IMR-90 (cell line): ENCODE results near the gene LRIT2.

Source experiments
- BHLHE40 ChIP-seq: fragments of 150-350 bp; IDR thresholded peaks from 2 replicates; pipeline ENCODE4 v1.6.1; 2016; ENCODE audit warnings: mild to moderate bottlenecking, low read depth, low read length
- CEBPB ChIP-seq: IDR thresholded peaks from 2 replicates; pipeline ENCODE4 v1.6.1; 2012; ENCODE audit warnings: low read depth, low read length, improper control_type of control experiment
- CHD1 ChIP-seq: IDR thresholded peaks from 2 replicates; pipeline ENCODE4 v1.6.1; 2012; ENCODE audit warnings: low read depth, low read length, improper control_type of control experiment
- MAFK ChIP-seq: IDR thresholded peaks from 2 replicates; pipeline ENCODE4 v1.6.1; 2012; ENCODE audit warnings: low read depth, low read length, improper control_type of control experiment
- MAZ ChIP-seq: IDR thresholded peaks from 2 replicates; pipeline ENCODE4 v1.6.1; 2012; ENCODE audit warnings: low read depth, mild to moderate bottlenecking, low read length, improper control_type of control experiment, moderate library complexity, borderline replicate concordance
- MXI1 ChIP-seq: IDR thresholded peaks from 2 replicates; pipeline ENCODE4 v1.6.1; 2012; ENCODE audit warnings: low read depth, mild to moderate bottlenecking, low read length, moderate library complexity, borderline replicate concordance
- NFE2L2 ChIP-seq: fragments of 150-350 bp; IDR thresholded peaks from 2 replicates; pipeline ENCODE4 v1.6.1; 2016; ENCODE audit warnings: low read depth, mild to moderate bottlenecking, low read length
- POLR2A ChIP-seq: IDR thresholded peaks from 2 replicates; pipeline ENCODE4 v1.6.1; 2012; ENCODE audit warnings: mild to moderate bottlenecking, low read depth, low read length
- RAD21 ChIP-seq: IDR thresholded peaks from 2 replicates; pipeline ENCODE4 v1.6.1; 2012; ENCODE audit warnings: low read length, improper control_type of control experiment
- RCOR1 ChIP-seq: IDR thresholded peaks from 2 replicates; pipeline ENCODE4 v1.6.1; 2012; ENCODE audit warnings: mild to moderate bottlenecking, low read length, improper control_type of control experiment; ENCODE audit not compliant: insufficient replicate concordance
- SMC3 ChIP-seq: fragments of 150-350 bp; IDR thresholded peaks from 2 replicates; pipeline ENCODE4 v1.6.1; 2016; ENCODE audit warnings: low read depth, mild to moderate bottlenecking, antibody characterized with exemption, low read length, moderate library complexity
- TF ChIP-seq, protein P1 (sequence below): conservative IDR thresholded peaks from 2 replicates; pipeline ENCODE4 v1.5.1; 2012; ENCODE audit warnings: mild to moderate bottlenecking, low read depth, low read length, improper control_type of control experiment
- TF ChIP-seq, protein P2 (sequence below): fragments of 150-350 bp; IDR thresholded peaks from 2 replicates; pipeline ENCODE4 v1.6.1; 2017; ENCODE audit warnings: mild to moderate bottlenecking, antibody characterized with exemption, low read length, low read depth
- TF ChIP-seq, protein P3 (sequence below): fragments of 150-350 bp; IDR thresholded peaks from 2 replicates; pipeline ENCODE4 v1.6.1; 2016; ENCODE audit warnings: low read depth, mild to moderate bottlenecking, low read length, moderate library complexity, borderline replicate concordance

DNA sequence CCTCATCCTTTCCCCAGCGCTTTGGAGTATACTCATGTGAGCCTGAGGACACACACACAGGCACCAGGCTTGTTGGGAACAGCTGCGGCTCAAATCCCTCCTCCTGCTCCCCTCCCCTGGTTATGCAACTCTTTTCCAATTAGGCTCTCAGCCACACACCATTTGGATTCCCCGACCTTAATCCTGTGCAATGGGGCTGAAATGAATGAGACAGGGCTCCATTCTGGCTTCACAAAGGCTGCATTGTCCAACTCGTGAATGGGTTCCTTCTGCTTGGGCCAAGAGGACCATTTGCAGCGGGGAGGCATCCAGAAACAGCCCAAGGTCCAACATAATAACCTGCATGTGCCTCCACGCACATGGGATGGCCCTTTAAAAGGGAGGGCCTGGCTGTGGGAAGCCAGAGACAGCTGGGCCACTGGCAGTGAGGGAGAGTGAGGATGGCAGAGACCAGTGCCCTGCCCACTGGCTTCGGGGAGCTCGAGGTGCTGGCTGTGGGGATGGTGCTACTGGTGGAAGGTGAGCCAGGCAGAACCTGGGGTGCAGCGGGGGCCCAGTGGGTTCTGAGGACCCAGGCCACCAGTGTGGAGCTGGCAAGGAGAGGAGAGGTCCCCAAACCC is 19.4 kb upstream of the LRIT2 start, which contains the start of gene RGR:
- TF ChIP-seq, protein P1, sequence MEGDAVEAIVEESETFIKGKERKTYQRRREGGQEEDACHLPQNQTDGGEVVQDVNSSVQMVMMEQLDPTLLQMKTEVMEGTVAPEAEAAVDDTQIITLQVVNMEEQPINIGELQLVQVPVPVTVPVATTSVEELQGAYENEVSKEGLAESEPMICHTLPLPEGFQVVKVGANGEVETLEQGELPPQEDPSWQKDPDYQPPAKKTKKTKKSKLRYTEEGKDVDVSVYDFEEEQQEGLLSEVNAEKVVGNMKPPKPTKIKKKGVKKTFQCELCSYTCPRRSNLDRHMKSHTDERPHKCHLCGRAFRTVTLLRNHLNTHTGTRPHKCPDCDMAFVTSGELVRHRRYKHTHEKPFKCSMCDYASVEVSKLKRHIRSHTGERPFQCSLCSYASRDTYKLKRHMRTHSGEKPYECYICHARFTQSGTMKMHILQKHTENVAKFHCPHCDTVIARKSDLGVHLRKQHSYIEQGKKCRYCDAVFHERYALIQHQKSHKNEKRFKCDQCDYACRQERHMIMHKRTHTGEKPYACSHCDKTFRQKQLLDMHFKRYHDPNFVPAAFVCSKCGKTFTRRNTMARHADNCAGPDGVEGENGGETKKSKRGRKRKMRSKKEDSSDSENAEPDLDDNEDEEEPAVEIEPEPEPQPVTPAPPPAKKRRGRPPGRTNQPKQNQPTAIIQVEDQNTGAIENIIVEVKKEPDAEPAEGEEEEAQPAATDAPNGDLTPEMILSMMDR = no peak
- TF ChIP-seq, protein P2, sequence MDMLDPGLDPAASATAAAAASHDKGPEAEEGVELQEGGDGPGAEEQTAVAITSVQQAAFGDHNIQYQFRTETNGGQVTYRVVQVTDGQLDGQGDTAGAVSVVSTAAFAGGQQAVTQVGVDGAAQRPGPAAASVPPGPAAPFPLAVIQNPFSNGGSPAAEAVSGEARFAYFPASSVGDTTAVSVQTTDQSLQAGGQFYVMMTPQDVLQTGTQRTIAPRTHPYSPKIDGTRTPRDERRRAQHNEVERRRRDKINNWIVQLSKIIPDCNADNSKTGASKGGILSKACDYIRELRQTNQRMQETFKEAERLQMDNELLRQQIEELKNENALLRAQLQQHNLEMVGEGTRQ = no peak
- TF ChIP-seq CHD1 (no peak), MAZ (no peak), MXI1 (no peak), POLR2A (no peak), NFE2L2 (no peak), RAD21 (no peak), RCOR1 (no peak), SMC3 (no peak), BHLHE40 (no peak), MAFK (no peak), CEBPB (no peak)
- TF ChIP-seq, protein P3, sequence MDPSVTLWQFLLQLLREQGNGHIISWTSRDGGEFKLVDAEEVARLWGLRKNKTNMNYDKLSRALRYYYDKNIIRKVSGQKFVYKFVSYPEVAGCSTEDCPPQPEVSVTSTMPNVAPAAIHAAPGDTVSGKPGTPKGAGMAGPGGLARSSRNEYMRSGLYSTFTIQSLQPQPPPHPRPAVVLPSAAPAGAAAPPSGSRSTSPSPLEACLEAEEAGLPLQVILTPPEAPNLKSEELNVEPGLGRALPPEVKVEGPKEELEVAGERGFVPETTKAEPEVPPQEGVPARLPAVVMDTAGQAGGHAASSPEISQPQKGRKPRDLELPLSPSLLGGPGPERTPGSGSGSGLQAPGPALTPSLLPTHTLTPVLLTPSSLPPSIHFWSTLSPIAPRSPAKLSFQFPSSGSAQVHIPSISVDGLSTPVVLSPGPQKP = no peak
